IMR-90 (cell line): ENCODE data around the gene MAP7. TPM values are rescaled to one million over a fixed set of nuclear protein-coding genes. Genes with fewer than 3 reads are reported as not detected.

Source experiments
- ATAC-seq: fragments of 200-7000 bp; cut with Tn5 transposase; 2 replicates; pipeline ENCODE4 v1.9.1; 2020; ENCODE audit warnings: low read depth, mild to moderate bottlenecking, moderate library complexity
- BruUV-seq: library from RNA; stranded (reverse); fragments of 400-500 nt; replicated peaks from 2 replicates; lab custom pipeline; 2021; lab: Mats Ljungman, UMichigan
- CTCF ChIA-PET: fragments of 300-600 bp; formaldehyde crosslinking; extraction: SDS; loops from one replicate; lab custom pipeline; 2021; ENCODE audit warnings: antibody characterized with exemption; lab: Yijun Ruan, JAX
- POLR2A ChIA-PET: fragments of 300-600 bp; sonication (Branson Sonifier 250); formaldehyde crosslinking; loops from one replicate; lab custom pipeline; 2022; ENCODE audit warnings: antibody characterized with exemption; ENCODE audit not compliant: unreplicated experiment; lab: Charles Lee
- DNase-seq: peaks from one replicate; pipeline ENCODE4 v3.0.0; 2013
- H2AFZ ChIP-seq: replicated peaks from 2 replicates; pipeline ENCODE3; 2013; ENCODE audit warnings: low read length, mild to moderate bottlenecking; ENCODE audit not compliant: poor library complexity
- H2AK5ac ChIP-seq: 2 replicates; pipeline ENCODE4 v1.6.1; 2013; ENCODE audit warnings: low read depth, low read length, inconsistent platforms
- H2AK9ac ChIP-seq: replicated peaks from 2 replicates; pipeline ENCODE3; 2013; ENCODE audit warnings: mild to moderate bottlenecking, low read depth, low read length, moderate library complexity; ENCODE audit not compliant: poor library complexity
- H2BK120ac ChIP-seq: 2 replicates; pipeline ENCODE4 v1.6.1; 2013; ENCODE audit warnings: low read depth, low read length, inconsistent platforms
- H2BK15ac ChIP-seq: 3 replicates; pipeline ENCODE4 v1.6.1; 2013; ENCODE audit warnings: low read depth, low read length, inconsistent platforms
- H2BK20ac ChIP-seq: 2 replicates; pipeline ENCODE4 v1.6.1; 2013; ENCODE audit warnings: low read depth, mild to moderate bottlenecking, inconsistent platforms, low read length, moderate library complexity
- H2BK5ac ChIP-seq: 2 replicates; pipeline ENCODE4 v1.6.1; 2013; ENCODE audit warnings: mild to moderate bottlenecking, low read depth, low read length, inconsistent platforms; ENCODE audit not compliant: poor library complexity, severe bottlenecking
- H3K14ac ChIP-seq: replicated peaks from 2 replicates; pipeline ENCODE4 v1.6.1; 2013; ENCODE audit warnings: low read depth, low read length, inconsistent platforms
- H3K18ac ChIP-seq: 2 replicates; pipeline ENCODE4 v1.6.1; 2013; ENCODE audit warnings: low read depth, low read length, control low read depth
- H3K23ac ChIP-seq: 2 replicates; pipeline ENCODE4 v1.6.1; 2013; ENCODE audit warnings: low read depth, low read length, inconsistent platforms
- H3K27ac ChIP-seq: 2 replicates; pipeline ENCODE4 v1.5.1; 2013; ENCODE audit warnings: mild to moderate bottlenecking, control low read depth, low read length; ENCODE audit not compliant: insufficient read depth
- H3K27me3 ChIP-seq: 2 replicates; pipeline ENCODE4 v1.6.1; 2013; ENCODE audit warnings: low read length; ENCODE audit not compliant: control insufficient read depth, insufficient read depth
- H3K36me3 ChIP-seq: 2 replicates; pipeline ENCODE4 v1.6.1; 2013; ENCODE audit warnings: low read length, mixed read lengths; ENCODE audit not compliant: control insufficient read depth, insufficient read depth
- H3K4ac ChIP-seq: 2 replicates; pipeline ENCODE4 v1.6.1; 2013; ENCODE audit warnings: low read depth, low read length, inconsistent platforms
- H3K4me1 ChIP-seq: 2 replicates; pipeline ENCODE4 v1.6.1; 2013; ENCODE audit warnings: low read length, mixed read lengths; ENCODE audit not compliant: control insufficient read depth, insufficient read depth
- H3K4me2 ChIP-seq: 2 replicates; pipeline ENCODE4 v1.6.1; 2013; ENCODE audit warnings: low read depth, mild to moderate bottlenecking, control low read depth, low read length, moderate library complexity
- H3K4me3 ChIP-seq: 2 replicates; pipeline ENCODE4 v1.5.1; 2013; ENCODE audit warnings: low read depth, mild to moderate bottlenecking, control low read depth, low read length, moderate library complexity; ENCODE audit not compliant: insufficient read depth
- H3K56ac ChIP-seq: 2 replicates; pipeline ENCODE4 v1.6.1; 2013; ENCODE audit warnings: low read length, inconsistent platforms; ENCODE audit not compliant: insufficient read depth; ENCODE audit errors: extremely low read depth
- H3K79me1 ChIP-seq, 2 experiments: 2 replicates each; pipeline ENCODE4 v1.6.1; 2013; ENCODE audit warnings: low read length in 2 of 2, inconsistent platforms in 1 of 2, low read depth in 1 of 2
- H3K9ac ChIP-seq: 2 replicates; pipeline ENCODE4 v1.6.1; 2013; ENCODE audit warnings: low read depth, low read length, control low read depth
- H3K9me1 ChIP-seq: 2 replicates; pipeline ENCODE4 v1.6.1; 2013; ENCODE audit warnings: low read length, inconsistent platforms; ENCODE audit not compliant: insufficient read depth
- H3K9me3 ChIP-seq: 2 replicates; pipeline ENCODE4 v1.6.1; 2013; ENCODE audit warnings: low read length; ENCODE audit not compliant: control insufficient read depth, insufficient read depth
- H4K20me1 ChIP-seq: 2 replicates; pipeline ENCODE4 v1.6.1; 2013; ENCODE audit warnings: low read length, inconsistent platforms; ENCODE audit not compliant: insufficient read depth
- H4K5ac ChIP-seq: 2 replicates; pipeline ENCODE4 v1.6.1; 2013; ENCODE audit warnings: mild to moderate bottlenecking, low read depth, low read length, control low read depth
- H4K8ac ChIP-seq, 2 experiments: 2 replicates each; pipeline ENCODE4 v1.6.1; 2013; ENCODE audit warnings: low read depth in 2 of 2, low read length in 2 of 2, control low read depth in 1 of 2, inconsistent platforms in 1 of 2
- H4K91ac ChIP-seq: 2 replicates; pipeline ENCODE4 v1.6.1; 2013; ENCODE audit warnings: low read depth, low read length, inconsistent platforms; ENCODE audit not compliant: insufficient read depth
- BHLHE40 ChIP-seq: fragments of 150-350 bp; IDR thresholded peaks from 2 replicates; pipeline ENCODE4 v1.6.1; 2016; ENCODE audit warnings: mild to moderate bottlenecking, low read depth, low read length
- CEBPB ChIP-seq: IDR thresholded peaks from 2 replicates; pipeline ENCODE4 v1.6.1; 2012; ENCODE audit warnings: low read depth, low read length, improper control_type of control experiment
- CHD1 ChIP-seq: IDR thresholded peaks from 2 replicates; pipeline ENCODE4 v1.6.1; 2012; ENCODE audit warnings: low read depth, low read length, improper control_type of control experiment
- FOS ChIP-seq: fragments of 150-350 bp; IDR thresholded peaks from 2 replicates; pipeline ENCODE4 v1.6.1; 2016; ENCODE audit warnings: low read depth, low read length
- MAFK ChIP-seq: IDR thresholded peaks from 2 replicates; pipeline ENCODE4 v1.6.1; 2012; ENCODE audit warnings: low read depth, low read length, improper control_type of control experiment
- MAZ ChIP-seq: IDR thresholded peaks from 2 replicates; pipeline ENCODE4 v1.6.1; 2012; ENCODE audit warnings: low read depth, mild to moderate bottlenecking, low read length, improper control_type of control experiment, moderate library complexity, borderline replicate concordance
- MXI1 ChIP-seq: IDR thresholded peaks from 2 replicates; pipeline ENCODE4 v1.6.1; 2012; ENCODE audit warnings: low read depth, mild to moderate bottlenecking, low read length, moderate library complexity, borderline replicate concordance
- NFE2L2 ChIP-seq: fragments of 150-350 bp; IDR thresholded peaks from 2 replicates; pipeline ENCODE4 v1.6.1; 2016; ENCODE audit warnings: low read depth, mild to moderate bottlenecking, low read length
- POLR2A ChIP-seq: IDR thresholded peaks from 2 replicates; pipeline ENCODE4 v1.6.1; 2012; ENCODE audit warnings: mild to moderate bottlenecking, low read depth, low read length
- RAD21 ChIP-seq: IDR thresholded peaks from 2 replicates; pipeline ENCODE4 v1.6.1; 2012; ENCODE audit warnings: low read length, improper control_type of control experiment
- RCOR1 ChIP-seq: IDR thresholded peaks from 2 replicates; pipeline ENCODE4 v1.6.1; 2012; ENCODE audit warnings: mild to moderate bottlenecking, low read length, improper control_type of control experiment; ENCODE audit not compliant: insufficient replicate concordance
- RFX5 ChIP-seq: IDR thresholded peaks from 2 replicates; pipeline ENCODE4 v1.8.0; 2012; ENCODE audit warnings: low read depth, mild to moderate bottlenecking, low read length, moderate library complexity
- SMC3 ChIP-seq: fragments of 150-350 bp; IDR thresholded peaks from 2 replicates; pipeline ENCODE4 v1.6.1; 2016; ENCODE audit warnings: low read depth, mild to moderate bottlenecking, antibody characterized with exemption, low read length, moderate library complexity
- WGBS, 2 experiments: methylation state at CpG; one replicate each; pipeline versions ENCODE4 v1.1.5 to v1.1.7; 2013; ENCODE audit warnings: missing lambda C conversion rate in 2 of 2; ENCODE audit not compliant: insufficient read length in 1 of 2; ENCODE audit errors: extremely low coverage in 2 of 2; 5-methylcytosine and 5-hydroxymethylcytosine counted together
- dilution Hi-C: fragments of 300-500 bp; cut with HindIII; formaldehyde crosslinking; loops from one replicate; pipeline ENCODE4 v1.14.3; 2018; ENCODE audit warnings: low sequenced_read_pairs; ENCODE audit not compliant: unreplicated experiment
- in situ Hi-C: fragments of 300-500 bp; cut with MboI; formaldehyde crosslinking; loops from 3 replicates; pipeline ENCODE4 v1.14.3; 2019; ENCODE audit warnings: low sequenced_read_pairs, inconsistent platforms, mixed read lengths
- intact Hi-C: fragments of 100-400 bp; cut with micrococcal nuclease; formaldehyde crosslinking; loops from 2 replicates; pipeline ENCODE4 v1.10.0; 2022
- polyA plus RNA-seq, 3 experiments: library from polyadenylated mRNA; depleted of rRNA; stranded (reverse); fragments of >200 nt; gene quantifications; 2 replicates each; pipeline ENCODE4 v1.2.3, GENCODE V29; 2012; ENCODE audit warnings: low replicate concordance in 1 of 3
- total RNA-seq: library from RNA; depleted of rRNA; stranded (reverse); fragments of >200 nt; gene quantifications from 2 replicates; pipeline ENCODE4 v1.2.3, GENCODE V29; 2012
- TF ChIP-seq, protein P1 (sequence below): conservative IDR thresholded peaks from 2 replicates; pipeline ENCODE4 v1.5.1; 2012; ENCODE audit warnings: mild to moderate bottlenecking, low read depth, low read length, improper control_type of control experiment
- TF ChIP-seq, protein P2 (sequence below): fragments of 150-350 bp; IDR thresholded peaks from 2 replicates; pipeline ENCODE4 v1.6.1; 2016; ENCODE audit warnings: low read depth, mild to moderate bottlenecking, low read length, moderate library complexity, borderline replicate concordance
- TF ChIP-seq, protein P3 (sequence below): fragments of 150-350 bp; IDR thresholded peaks from 2 replicates; pipeline ENCODE4 v1.6.1; 2017; ENCODE audit warnings: mild to moderate bottlenecking, antibody characterized with exemption, low read length, low read depth

The MAP7 gene
- total and polyA plus RNA-seq, 2 of the 4 experiments (the other 2 are of a cell fraction) = 0.19 to 0.36 TPM

DNA sequence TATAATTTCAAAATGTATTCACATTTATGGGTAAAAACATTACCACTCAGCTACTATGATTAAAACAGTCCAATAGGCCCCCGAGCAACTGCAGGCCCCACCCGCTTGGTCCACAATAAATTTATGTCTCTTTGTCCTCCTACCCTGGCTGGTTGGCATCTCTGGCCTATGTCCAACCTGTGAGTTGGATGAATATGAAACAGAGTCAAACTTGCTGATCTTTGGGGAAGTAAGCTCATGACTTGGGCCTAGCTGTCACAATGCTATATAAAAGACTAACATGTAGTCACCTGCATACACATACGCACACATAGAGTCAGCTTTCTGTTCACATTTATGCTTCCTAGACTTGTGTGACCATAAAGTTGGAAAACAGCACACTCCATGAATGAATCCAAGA, 20.5 kb downstream of the MAP7 start:
- DNase-seq (no peak), ATAC-seq (no peak)
- H3K4me2 ChIP-seq = no peak overlapping the region
- H2AK5ac ChIP-seq = no peak overlapping the region
- H2BK5ac ChIP-seq = no peak overlapping the region
- WGBS, 2 experiments = 89% methylated on average over 1 of the region's 3 CpGs; no CpG with 5 or more reads in 1 of the 2 experiments
- H3K56ac ChIP-seq = no peak overlapping the region
- H3K9me1 ChIP-seq = no peaks in the 10 kb centered on the region
- TF ChIP-seq MXI1 (no peak), RAD21 (no peak), NFE2L2 (no peak), CEBPB (no peak), MAZ (no peak), POLR2A (no peak), CHD1 (no peak), SMC3 (no peak), BHLHE40 (no peak), RFX5 (no peak), RCOR1 (no peak), FOS (no peak), MAFK (no peak)
- TF ChIP-seq, protein P1, sequence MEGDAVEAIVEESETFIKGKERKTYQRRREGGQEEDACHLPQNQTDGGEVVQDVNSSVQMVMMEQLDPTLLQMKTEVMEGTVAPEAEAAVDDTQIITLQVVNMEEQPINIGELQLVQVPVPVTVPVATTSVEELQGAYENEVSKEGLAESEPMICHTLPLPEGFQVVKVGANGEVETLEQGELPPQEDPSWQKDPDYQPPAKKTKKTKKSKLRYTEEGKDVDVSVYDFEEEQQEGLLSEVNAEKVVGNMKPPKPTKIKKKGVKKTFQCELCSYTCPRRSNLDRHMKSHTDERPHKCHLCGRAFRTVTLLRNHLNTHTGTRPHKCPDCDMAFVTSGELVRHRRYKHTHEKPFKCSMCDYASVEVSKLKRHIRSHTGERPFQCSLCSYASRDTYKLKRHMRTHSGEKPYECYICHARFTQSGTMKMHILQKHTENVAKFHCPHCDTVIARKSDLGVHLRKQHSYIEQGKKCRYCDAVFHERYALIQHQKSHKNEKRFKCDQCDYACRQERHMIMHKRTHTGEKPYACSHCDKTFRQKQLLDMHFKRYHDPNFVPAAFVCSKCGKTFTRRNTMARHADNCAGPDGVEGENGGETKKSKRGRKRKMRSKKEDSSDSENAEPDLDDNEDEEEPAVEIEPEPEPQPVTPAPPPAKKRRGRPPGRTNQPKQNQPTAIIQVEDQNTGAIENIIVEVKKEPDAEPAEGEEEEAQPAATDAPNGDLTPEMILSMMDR = no peak
- TF ChIP-seq, protein P2, sequence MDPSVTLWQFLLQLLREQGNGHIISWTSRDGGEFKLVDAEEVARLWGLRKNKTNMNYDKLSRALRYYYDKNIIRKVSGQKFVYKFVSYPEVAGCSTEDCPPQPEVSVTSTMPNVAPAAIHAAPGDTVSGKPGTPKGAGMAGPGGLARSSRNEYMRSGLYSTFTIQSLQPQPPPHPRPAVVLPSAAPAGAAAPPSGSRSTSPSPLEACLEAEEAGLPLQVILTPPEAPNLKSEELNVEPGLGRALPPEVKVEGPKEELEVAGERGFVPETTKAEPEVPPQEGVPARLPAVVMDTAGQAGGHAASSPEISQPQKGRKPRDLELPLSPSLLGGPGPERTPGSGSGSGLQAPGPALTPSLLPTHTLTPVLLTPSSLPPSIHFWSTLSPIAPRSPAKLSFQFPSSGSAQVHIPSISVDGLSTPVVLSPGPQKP = no peak
- TF ChIP-seq, protein P3, sequence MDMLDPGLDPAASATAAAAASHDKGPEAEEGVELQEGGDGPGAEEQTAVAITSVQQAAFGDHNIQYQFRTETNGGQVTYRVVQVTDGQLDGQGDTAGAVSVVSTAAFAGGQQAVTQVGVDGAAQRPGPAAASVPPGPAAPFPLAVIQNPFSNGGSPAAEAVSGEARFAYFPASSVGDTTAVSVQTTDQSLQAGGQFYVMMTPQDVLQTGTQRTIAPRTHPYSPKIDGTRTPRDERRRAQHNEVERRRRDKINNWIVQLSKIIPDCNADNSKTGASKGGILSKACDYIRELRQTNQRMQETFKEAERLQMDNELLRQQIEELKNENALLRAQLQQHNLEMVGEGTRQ = no peak
- no peak overlapping the region for H3K23ac ChIP-seq
- no peaks in the 10 kb centered on the region for H4K20me1 ChIP-seq
- no peak overlapping the region for H4K5ac ChIP-seq
- H3K4ac ChIP-seq = no peak overlapping the region
- H3K79me1 ChIP-seq = no peaks in the 10 kb centered on the region
- dilution Hi-C loops (no loop called here), in situ Hi-C loops (loop anchor here (25.0 kb wide), 1 partner anchor 1067 kb away; no protein-coding TSS in a partner anchor), intact Hi-C loops (no loop called here)
- H2BK20ac ChIP-seq = no peak overlapping the region
- H2BK120ac ChIP-seq = no peak overlapping the region
- no peak overlapping the region for H2AK9ac ChIP-seq
- ChIA-PET POLR2A (no interaction called here), CTCF (no interaction called here)
- no peaks in the 10 kb centered on the region; the same call in 1 of the 2 replicates for H3K4me1 ChIP-seq
- peaks cover 18% of the 10 kb centered on the region for H3K27me3 ChIP-seq
- H3K4me3 ChIP-seq = no peak overlapping the region
- H3K36me3 ChIP-seq = no peaks in the 10 kb centered on the region
- no peak overlapping the region for H2BK15ac ChIP-seq
- H3K9ac ChIP-seq = no peak overlapping the region
- H3K18ac ChIP-seq = no peak overlapping the region
- H4K8ac ChIP-seq = no peak overlapping the region
- H4K91ac ChIP-seq = no peak overlapping the region
- no peak overlapping the region for H2AFZ ChIP-seq
- no peak overlapping the region for H3K27ac ChIP-seq
- no peak overlapping the region for H3K14ac ChIP-seq
- no TSS peak for BruUV-seq
- no peaks in the 10 kb centered on the region for H3K9me3 ChIP-seq
